ENCODE data around the gene SERPINA1.
"Not testable (repeated sequence)": the region's sequence is repeated elsewhere in the genome, so short reads cannot be mapped to it uniquely, and the experiment has no call there.

The SERPINA1 gene

DNA sequence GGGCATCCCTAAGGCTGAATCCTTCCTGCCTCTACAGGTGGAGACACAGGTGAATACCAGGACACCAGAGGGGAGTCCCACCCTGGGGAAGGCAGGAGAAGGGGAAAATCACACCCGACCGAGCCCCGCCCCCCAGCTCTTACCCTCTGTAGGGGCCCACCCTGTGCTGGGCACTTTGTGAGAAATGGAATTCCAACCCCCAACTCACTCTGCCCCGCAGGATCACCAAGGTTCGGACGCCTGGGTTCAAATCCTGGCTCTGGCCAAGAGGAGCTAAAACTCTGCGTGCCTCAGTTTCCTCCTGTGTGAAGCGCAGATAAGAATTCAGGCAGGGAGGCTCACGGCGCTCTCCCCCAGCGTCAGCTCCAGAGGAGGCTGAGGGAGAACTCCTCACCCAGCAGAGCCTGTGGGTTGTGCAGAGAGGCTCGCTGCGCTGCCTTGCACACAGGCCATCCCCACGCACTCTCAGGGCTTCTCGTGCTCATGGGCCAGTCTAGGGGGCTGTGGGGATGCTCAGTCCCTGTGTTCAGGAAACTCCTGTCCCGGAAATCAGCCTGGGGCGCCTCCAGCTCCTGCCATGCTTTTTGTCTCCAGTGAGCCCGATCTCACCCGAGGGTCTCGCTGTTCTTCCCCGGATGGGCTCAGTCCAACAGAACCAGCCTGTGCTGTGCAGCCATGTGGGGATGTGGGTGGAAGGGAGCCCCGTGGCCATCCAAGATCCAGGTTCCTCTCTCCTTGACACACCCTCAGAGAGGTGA, 18.5 kb downstream of the SERPINA1 start:
- not testable (repeated sequence) for DNase-seq (ENCODE audit: low read depth in 2 of 2)

DNA sequence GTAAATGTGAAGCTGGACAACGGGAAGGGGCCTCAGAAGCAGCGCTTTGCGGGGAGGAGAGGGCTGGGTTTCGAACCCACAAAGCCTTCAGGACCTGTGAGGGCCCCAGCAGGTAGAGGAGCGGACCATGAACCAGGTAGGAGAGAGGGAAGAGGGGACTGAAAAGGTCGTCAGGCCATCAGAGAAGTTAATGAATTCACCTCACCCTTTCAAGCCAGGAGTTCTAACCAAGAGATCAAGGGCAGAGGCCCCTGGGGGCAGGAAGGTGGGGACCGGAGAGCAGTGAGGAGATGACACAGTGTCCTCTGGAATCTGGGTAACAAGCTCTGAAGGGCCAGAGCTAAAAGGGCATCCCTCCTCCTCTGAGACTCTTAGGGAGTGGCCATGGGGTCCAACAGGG, 19.4 kb downstream of the SERPINA1 start:
- DNase-seq (ENCODE audit: low read depth in 2 of 2), result no peak

DNA sequence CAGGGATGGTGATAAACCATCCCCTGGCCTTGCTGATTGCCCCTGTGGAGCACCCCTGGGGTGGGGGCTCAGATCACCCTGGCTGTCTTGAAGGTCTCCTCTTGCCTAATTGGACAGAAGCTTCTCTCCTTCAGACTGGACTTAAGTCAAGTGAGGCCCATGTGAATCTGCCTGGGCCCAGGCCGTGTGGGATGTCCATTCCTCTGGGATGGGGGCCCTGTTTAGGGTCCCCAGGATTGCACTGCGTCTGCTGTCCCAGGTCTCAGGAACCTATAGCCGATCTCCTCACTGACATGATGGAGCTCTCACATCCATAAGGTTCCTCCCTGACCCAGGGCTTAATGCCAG, 20.2 kb downstream of the SERPINA1 start:
- DNase-seq (ENCODE audit: low read depth in 2 of 2), result no peak

DNA sequence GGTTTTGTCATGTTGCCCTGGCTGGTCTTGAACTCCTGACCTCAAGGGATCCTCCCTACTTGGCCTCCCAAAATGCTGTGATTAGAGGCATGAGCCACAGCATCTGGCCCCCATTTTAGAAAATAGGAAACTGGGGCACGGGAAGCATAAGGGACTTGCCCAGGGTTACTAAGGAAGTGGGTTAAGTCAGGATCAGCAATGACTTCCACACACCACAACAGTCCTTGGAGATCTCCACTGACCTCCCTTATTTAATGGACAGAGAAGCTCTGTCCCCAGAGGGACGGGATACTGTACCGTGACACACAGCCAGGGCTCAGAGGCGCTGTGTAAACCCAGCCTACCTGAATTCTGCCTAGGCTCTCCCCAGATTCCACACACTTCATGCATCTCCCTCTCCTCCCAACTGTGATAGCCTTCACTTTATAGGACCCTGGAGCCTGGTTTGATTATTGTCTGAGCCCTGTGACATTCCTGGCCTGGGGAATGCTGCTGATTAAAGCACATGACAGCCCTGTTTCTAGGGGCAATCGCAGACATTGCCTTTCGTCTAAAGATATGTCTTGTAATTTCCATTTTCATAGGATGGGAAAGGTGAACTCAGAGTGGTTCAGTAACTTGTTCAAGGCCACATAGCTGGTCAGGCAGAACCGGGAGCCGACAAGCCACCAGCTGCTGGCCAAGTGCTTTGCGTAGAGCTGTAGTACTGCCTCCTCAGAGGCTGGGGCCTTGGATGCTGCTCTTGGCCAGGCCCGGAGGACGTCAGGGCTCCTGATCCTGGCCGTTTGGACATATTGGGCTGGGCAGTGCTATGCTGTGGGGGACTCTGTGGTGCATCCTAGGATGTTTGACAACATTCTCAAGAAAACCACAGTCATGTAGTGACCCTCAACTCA, 20.8 kb downstream of the SERPINA1 start:
- DNase-seq (ENCODE audit: low read depth in 2 of 2), result no peak

DNA sequence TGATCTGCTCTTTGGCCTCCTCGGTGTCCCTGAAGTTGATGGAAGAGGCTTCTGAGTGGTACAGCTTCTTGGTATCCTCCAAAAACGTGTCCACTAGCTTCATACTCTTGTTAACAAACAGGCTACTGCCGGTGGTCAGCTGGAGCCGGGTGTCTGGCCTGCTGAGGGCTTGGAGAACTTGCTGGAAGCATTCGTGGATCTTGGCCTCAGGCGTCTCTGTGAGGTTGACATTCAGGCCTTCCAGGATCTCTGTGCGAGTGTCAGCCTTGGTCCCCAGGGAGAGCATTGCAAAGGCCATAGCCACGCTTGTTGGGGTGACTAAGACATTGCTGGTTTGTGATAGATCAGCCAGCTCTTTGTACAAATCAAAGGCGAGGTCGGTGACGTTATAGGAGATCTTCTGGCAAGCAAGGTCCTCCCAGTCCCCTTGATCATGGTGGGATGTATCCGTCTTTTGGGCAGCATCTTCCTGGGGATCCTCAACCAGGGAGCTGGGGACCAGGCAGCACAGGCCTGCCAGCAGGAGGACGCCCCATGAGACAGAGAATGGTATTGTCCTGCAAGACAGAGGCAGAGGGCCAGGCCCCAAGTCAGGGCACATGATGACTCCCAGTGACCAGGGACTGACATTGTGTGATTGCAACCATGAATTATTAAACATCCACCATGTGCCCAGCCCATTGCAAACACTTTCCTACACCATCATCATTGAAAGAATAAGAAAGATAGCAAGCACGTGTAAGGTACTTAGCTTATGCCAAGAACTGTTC, 22.1 kb downstream of the SERPINA1 start, which contains the start of gene SERPINA2:
SERPINA2 (minus strand) TSS at position 553 of the 770 bp plus-strand sequence.
- no peak for DNase-seq (ENCODE audit: low read depth in 2 of 2)

DNA sequence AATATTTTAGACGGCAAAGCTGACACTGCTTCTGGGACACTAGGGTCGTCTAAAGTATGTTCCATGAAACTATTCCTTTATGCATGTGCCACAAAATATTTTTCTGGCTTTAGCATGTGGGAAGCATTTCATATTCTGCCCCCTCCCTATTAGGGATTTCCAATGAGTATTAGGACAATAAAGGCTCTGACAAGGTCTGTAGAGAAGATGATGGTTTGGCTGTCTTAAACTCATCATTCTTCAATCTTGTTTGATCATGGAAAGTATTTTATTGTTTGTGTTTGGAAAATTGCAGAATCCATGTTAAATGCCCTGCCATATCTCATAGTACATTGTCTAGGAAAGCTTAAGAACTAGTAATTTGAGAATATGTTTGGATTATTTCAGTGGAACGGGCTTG, 22.8 kb downstream of the SERPINA1 start:
- no peak for DNase-seq (ENCODE audit: low read depth in 2 of 2)

DNA sequence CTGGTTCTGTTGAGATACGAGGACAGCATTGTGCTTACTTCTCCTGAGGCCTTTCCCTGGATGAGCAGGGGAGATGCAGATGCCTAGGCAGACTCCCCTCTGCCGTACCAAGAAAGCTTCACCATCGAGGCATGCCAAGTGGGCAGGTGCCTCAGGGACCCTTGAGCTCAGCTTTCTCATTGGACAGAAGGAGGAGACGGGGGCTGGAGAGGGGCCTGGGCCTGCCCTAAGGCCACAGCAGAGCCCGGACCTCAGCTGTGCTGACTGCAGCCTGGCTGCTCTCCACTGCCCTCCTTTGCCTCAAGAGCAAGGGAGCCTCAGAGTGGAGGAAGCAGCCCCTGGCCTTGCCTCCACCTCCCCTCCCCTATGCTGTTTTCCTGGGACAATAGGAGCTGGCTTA, 23.4 kb downstream of the SERPINA1 start:
- DNase-seq (ENCODE audit: low read depth in 2 of 2), result no peak

DNA sequence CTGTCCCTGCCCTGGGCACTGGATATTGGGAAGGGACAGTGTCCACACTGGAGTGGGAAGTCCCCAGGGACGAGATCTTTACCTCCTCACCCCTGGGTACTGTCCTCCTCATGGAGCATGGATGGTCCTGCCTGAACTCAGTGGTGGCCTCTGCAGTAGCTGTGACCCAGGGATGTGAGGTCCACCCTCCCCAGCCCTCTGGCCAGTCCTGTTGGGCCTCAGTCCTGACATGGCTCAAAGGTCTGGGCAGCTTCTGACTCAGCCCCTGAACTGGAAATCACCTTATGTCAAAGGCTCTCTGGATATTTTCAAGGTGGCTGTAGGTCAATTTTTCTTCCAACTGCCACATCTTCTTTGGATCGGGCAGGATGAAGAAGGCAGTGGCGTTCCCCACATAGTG, 24.4 kb downstream of the SERPINA1 start:
- DNase-seq (ENCODE audit: low read depth in 2 of 2), result no peak

DNA sequence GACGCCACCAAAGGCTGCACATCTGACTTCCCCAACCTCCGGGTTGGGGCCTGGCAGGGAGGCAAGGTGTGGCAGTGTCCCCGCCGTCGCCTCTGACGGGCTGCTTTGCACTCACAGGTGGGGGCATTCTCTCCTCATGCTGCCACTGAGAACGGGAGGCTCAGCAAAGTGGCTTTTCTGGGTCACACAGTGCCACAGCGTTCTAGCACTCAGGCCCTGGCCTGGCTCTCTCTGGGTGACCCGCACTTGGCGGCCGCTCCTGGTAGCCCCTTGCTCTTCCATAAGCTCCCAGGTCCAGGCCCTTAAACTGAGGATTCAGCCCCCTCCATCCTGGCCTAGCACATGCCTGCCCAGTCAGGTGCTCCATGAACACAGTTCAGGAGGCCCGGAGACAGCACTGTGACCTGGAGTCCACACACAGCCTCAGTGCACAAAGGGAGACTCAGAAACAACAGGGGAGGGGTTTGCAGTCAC, 25.2 kb downstream of the SERPINA1 start:
- DNase-seq (ENCODE audit: low read depth in 2 of 2), result no peak

DNA sequence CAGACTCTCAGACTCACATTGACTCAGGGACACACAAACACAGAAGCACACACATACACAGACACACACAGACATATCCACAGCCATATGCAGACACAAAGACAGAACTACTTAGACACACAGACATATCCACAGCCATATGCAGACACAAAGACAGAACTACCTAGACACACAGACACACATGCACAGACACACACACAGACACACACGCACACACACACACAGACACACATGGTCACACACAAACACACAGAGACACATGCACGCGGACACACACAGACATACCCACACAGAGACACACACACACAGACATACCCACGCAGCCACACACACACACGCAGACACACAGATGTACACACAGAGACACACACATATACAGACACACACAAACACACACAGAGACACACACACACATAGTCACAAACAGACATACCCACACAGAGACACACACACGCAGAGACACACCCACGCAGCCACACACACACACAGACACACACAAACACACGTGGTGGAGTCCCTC, 25.7 kb downstream of the SERPINA1 start:
- DNase-seq (ENCODE audit: low read depth in 2 of 2), result no peak

DNA sequence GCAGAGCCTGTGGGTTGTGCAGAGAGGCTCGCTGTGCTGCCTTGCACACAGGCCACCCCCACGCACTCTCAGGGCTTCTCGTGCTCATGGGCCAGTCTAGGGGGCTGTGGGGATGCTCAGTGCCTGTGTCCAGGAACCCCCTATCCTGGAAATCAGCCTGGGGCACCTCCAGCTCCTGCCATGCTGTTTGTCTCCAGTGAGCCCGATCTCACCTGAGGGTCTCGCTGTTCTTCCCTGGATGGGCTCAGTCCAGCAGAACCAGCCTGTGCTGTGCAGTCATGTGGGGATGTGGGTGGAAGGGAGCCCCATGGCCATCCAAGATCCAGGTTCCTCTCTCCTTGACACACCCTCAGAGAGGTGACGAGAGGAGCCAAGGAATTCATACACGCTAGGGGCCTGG, 26.7 kb downstream of the SERPINA1 start:
- DNase-seq (ENCODE audit: low read depth in 2 of 2), result no peak

DNA sequence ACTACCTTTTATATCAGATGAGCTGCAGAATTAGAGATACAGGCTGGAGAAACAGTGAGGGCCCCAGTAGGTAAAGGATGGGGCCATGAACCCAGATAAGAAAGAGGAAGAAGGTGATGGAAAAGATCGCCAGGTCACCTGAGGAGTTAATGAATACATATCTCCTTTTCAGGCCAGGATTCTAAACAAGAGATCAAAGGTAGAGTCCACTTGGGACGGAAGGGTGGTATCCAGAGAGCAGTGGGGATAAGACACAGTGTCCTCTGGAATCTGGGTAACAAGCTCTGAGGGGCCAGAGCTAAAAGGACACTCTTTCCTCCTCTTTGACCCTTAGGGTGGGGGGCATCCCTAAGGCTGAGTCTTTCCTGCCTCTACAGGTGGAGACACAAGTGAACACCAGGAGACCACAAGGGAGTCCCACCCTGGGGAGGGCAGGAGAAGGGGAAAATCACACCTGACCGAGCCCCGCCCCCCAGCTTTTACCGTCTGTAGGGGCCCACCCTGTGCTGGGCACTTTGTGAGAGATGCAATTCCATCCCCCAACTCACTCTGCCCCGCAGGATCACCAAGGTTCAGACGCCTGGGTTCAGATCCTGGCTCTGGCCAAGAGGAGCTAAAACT, 27.3 kb downstream of the SERPINA1 start:
- DNase-seq (ENCODE audit: low read depth in 2 of 2), result no peak

DNA sequence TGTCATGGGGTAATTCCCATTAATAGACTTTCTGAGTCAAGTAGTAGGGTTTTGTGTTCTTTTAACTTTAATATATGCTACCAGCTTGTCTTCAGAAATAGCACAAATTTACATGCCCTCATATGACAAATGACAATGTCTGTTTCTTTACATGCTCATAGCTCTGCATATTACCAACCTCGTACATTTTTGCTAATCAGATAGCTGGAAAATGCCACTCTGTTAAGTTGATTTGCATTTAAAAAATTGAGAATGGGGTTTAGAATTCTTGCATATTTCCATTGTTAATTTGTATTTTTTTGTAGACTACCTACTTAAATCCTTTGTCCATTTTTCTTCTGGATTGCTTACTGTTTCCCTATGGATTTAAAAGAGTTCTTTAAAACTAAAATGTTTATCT, 31.2 kb downstream of the SERPINA1 start:
- no peak for DNase-seq (ENCODE audit: low read depth in 2 of 2)

DNA sequence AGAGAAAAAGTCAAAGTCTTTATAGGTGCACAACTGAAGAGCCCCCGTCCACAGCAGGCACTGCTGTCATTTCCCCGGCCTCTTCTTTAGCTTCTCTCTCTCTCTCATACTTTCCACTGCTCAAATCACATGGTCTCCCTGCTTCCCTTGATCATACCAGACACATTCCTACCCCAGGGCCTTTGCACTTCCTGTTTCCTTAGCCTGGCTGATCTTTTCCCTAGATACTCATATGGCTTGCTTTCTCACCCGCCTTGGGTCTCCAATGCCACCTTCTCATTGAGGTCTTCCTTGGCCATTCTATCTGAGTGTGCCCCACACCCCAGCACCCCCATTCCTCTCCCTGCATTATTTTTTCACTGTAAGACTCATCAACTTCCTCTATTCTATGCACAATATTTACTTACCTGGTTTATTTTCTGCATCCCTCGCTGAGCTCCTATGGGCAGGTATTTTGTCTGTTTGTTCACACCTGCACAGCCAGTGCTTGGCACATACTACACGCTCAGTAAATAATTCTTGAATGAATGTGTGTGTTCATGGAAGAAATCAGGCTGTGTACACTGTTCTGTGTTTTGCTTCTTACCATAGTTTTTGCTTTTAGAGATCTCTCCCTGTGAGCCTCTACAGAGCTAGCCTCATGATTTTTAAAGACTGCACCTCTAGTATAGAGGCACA, 31.9 kb downstream of the SERPINA1 start:
- DNase-seq (ENCODE audit: low read depth in 2 of 2), result no peak

DNA sequence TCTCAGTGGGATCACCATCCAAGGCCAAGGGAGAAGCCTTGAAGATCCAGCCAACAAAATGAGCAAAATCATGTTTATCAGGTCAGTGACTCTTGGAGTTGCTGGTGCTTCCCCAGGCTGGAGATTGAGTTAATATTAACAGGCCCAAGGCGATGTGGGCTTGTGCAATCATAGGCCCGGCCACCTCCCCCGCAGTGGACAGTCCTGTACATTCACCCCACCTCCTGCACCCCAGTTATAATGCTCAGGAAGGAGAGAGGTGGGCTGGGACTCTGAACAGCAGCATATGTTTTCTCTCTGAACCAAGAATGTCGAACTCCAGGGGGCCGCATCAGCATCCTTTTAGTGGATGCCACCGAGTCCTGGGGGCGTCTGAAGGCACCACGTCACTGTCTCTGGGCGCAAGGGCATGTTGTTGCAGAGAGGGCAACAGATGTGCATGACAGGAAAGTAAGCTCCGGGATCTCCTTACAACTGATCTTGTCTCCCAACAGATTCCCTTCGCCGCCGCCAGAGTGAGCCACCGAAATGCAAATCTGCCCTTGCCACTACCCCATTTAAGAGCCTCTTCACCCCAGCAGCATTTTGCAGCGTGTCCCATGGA, 33.1 kb downstream of the SERPINA1 start:
- no peak for DNase-seq (ENCODE audit: low read depth in 2 of 2)

DNA sequence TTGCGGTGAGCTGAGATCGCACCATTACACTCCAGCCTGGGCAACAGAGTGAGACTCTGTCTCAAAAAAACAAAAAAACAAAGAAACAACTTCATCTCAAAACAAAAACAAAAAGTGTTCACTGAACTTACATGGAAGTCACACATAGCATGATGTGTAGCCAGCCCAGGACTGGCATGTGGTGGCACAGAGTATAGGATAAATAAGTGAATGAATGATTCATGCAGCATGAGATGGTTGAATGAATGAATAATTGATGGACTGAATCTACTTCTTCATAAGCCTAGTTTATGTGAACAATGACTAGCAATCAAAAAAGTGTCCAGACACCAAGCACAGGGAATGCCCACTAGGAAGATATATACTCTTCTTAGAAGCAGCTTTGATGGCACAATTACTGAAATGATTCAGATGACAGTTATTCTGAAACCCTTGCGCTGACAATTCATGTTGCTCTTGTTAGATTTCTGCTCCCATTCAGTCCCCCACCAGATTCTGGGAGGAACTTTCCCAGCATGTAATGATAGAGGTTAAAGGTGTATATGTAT, 33.7 kb downstream of the SERPINA1 start:
- DNase-seq (ENCODE audit: low read depth in 2 of 2), result no peak

DNA sequence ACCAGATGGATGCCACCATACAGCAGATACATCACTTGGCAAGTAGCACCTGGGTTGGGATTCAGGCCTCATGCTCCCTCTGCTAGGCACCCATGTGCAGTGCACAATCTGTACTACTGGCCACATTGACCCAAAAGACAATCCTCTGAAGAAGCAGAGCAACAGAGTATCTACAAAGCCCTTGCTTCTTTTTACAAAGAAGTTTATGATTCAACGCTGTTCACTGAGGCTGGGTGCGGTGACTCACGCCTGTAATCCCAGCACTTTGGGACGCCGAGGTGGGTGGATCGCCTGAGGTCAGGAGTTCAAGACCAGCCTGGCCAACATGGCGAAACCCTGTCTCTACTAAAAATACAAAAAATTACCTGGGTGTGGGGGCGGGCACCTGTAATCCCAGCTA, 34.2 kb downstream of the SERPINA1 start:
- DNase-seq (ENCODE audit: low read depth in 2 of 2), result not testable (repeated sequence)

DNA sequence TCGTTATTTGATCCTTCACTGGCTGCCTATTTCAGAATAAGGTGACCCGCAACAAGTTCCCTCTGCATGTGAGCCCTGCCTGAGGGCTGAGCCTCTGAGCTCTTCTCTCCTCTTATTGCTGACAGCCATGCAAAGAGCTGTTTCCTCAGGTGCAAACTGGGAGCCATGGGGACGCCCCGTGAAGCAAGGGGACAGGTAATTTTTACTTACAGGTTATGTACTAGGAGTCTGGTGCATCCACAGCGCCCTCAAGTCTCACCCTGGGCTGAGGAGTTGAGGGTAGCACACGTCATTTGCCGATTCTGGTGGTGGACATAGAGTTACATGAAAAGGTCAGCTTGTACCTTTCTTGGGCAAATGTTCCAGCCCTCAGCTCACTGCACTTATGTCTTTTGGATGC, 39.1 kb downstream of the SERPINA1 start:
- DNase-seq (ENCODE audit: low read depth in 2 of 2), result no peak

DNA sequence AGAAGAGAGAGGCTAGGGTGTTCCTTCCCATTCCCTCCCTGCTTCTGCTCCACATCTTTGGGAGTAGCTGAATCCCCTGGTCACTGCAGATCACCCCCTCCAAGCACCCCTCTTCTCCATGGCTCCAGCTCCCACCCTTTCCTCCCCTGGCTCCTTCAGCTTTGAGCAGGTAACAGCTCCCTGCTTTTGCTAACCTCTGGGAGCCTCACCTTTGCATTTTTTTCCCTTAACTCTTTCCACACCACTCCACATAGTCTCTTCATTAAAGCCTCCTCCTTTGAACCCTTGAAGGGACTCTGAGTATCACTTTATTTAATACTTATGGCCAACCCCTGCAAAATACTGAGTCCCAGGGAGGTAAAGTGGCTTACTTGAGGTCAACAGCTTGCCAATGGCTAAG, 39.6 kb downstream of the SERPINA1 start:
- DNase-seq (ENCODE audit: low read depth in 2 of 2), result no peak

DNA sequence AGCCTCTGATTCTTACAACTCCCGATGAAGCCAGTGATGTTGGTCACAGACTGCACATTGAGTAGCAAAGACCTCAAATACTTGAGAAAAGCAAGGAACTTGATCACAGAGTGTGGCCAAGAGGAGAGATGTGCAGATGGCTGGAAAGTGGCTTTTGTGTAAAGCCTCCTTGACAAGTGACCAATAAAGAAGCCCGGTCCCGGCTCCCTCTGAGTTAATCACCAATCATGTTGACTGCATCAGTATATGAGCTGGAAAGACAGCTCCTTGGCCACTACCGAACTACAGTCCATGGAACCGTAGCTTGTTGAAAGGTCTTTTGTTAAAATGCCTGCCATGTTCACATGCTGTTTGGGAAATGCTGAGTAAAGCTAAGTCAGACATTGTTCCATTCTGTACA, 41.6 kb downstream of the SERPINA1 start:
- no peak for DNase-seq (ENCODE audit: low read depth in 2 of 2)
